ENCODE results near the gene TADA2B.

TADA2B gene

GRCh38 chr4:7067126-7067451 is 23.9 kb downstream of the TADA2B start:
- peak overlapping the region; percentile 89 for H3K9ac ChIP-seq (ENCODE audit: low read length)
- H3K27me3 ChIP-seq (ENCODE audit: insufficient read depth, low read length): no peaks in the 10 kb centered on the region
- no peaks in the 10 kb centered on the region for H3K9me3 ChIP-seq (ENCODE audit: low read length)
- H3K27ac ChIP-seq (ENCODE audit: low read depth, low read length, poor library complexity, severe bottlenecking): peak overlapping the region; percentile 1
- H4K20me1 ChIP-seq (ENCODE audit: insufficient read depth, low read length): no peaks in the 10 kb centered on the region
- H3K79me2 ChIP-seq (ENCODE audit: insufficient read depth, low read length): peaks cover 16% of the 10 kb centered on the region
- H3K4me2 ChIP-seq (ENCODE audit: low read length): peak overlapping the region; percentile 77
- peak overlapping the region; percentile 77 for H3K4me3 ChIP-seq (ENCODE audit: low read depth, low read length, poor library complexity, severe bottlenecking)
- peaks cover 28% of the 10 kb centered on the region for H3K36me3 ChIP-seq (ENCODE audit: insufficient read depth, low read length)
- no peaks in the 10 kb centered on the region for H3K9me2 ChIP-seq (ENCODE audit: low read depth, low read length)
- H3K4me1 ChIP-seq (ENCODE audit: insufficient read depth, low read length, severe bottlenecking): peaks cover 20% of the 10 kb centered on the region
- TF ChIP-seq EZH2 (IDR thresholded peaks at IDR 0.05; ENCODE audit: borderline replicate concordance, low read length) (no peak), CTCF (IDR thresholded peaks at IDR 0.05; ENCODE audit: low read length) (no peak)
- H3F3A ChIP-seq (ENCODE audit: insufficient read depth, low read length): no peaks in the 10 kb centered on the region
- H2AFZ ChIP-seq (ENCODE audit: low read length): no peak overlapping the region

GRCh38 chr4:7067452-7068278 is 24.5 kb downstream of the TADA2B start, which contains the start of gene GRPEL1:
TSS of gene GRPEL1 (minus strand) at chr4:7068064. CDS start at chr4:7068032, 32 bp downstream.
- Histone ChIP-seq H3K9me3 (ENCODE audit: low read length) (no peaks in the 10 kb centered on the region), H4K20me1 (ENCODE audit: insufficient read depth, low read length) (no peaks in the 10 kb centered on the region), H3K79me2 (ENCODE audit: insufficient read depth, low read length) (peaks cover 16% of the 10 kb centered on the region), H3K4me3 (ENCODE audit: low read depth, low read length, poor library complexity, severe bottlenecking) (peak within 1 kb of the TSS; percentile 77), H3F3A (ENCODE audit: insufficient read depth, low read length) (no peaks in the 10 kb centered on the region), H3K36me3 (ENCODE audit: insufficient read depth, low read length) (peaks cover 27% of the 10 kb centered on the region; the same call in 1 of the 2 replicates), H3K9ac (ENCODE audit: low read length) (peak within 1 kb of the TSS; percentile 89), H3K9me2 (ENCODE audit: low read depth, low read length) (no peaks in the 10 kb centered on the region), H3K27ac (ENCODE audit: low read depth, low read length, poor library complexity, severe bottlenecking) (peak within 1 kb of the TSS; percentile 1), H3K27me3 (ENCODE audit: insufficient read depth, low read length) (no peaks in the 10 kb centered on the region), H3K4me1 (ENCODE audit: insufficient read depth, low read length, severe bottlenecking) (peaks cover 20% of the 10 kb centered on the region), H3K4me2 (ENCODE audit: low read length) (peak within 1 kb of the TSS; percentile 94), H2AFZ (ENCODE audit: low read length) (no peak within 1 kb of the TSS)
- TF ChIP-seq EZH2 (IDR thresholded peaks at IDR 0.05; ENCODE audit: borderline replicate concordance, low read length) (no peak), CTCF (IDR thresholded peaks at IDR 0.05; ENCODE audit: low read length) (no peak)

GRCh38 chr4:7068279-7068842 is 25.2 kb downstream of the TADA2B start:
- Histone ChIP-seq H4K20me1 (ENCODE audit: insufficient read depth, low read length) (no peaks in the 10 kb centered on the region), H3K9ac (ENCODE audit: low read length) (peak overlapping the region; percentile 85), H2AFZ (ENCODE audit: low read length) (no peak overlapping the region), H3K36me3 (ENCODE audit: insufficient read depth, low read length) (peaks cover 20% of the 10 kb centered on the region; the same call in 1 of the 2 replicates), H3K4me3 (ENCODE audit: low read depth, low read length, poor library complexity, severe bottlenecking) (peak overlapping the region; percentile 77), H3K4me2 (ENCODE audit: low read length) (peak overlapping the region; percentile 94), H3K9me3 (ENCODE audit: low read length) (no peaks in the 10 kb centered on the region), H3K9me2 (ENCODE audit: low read depth, low read length) (no peaks in the 10 kb centered on the region), H3K27ac (ENCODE audit: low read depth, low read length, poor library complexity, severe bottlenecking) (no peak overlapping the region), H3K4me1 (ENCODE audit: insufficient read depth, low read length, severe bottlenecking) (peaks cover 20% of the 10 kb centered on the region), H3K27me3 (ENCODE audit: insufficient read depth, low read length) (no peaks in the 10 kb centered on the region), H3K79me2 (ENCODE audit: insufficient read depth, low read length) (peaks cover 16% of the 10 kb centered on the region), H3F3A (ENCODE audit: insufficient read depth, low read length) (no peaks in the 10 kb centered on the region)
- TF ChIP-seq EZH2 (IDR thresholded peaks at IDR 0.05; ENCODE audit: borderline replicate concordance, low read length): no peak
- TF ChIP-seq CTCF (IDR thresholded peaks at IDR 0.05; ENCODE audit: low read length): peak; percentile 9; the same call in 1 of the 2 replicates

Data from OCI-LY1 (cell line).